ENCODE measurements around the gene CASP14.
"Not testable (repeated sequence)": the region's sequence is repeated elsewhere in the genome, so short reads cannot be mapped to it uniquely, and the experiment has no call there.

The CASP14 gene

DNA sequence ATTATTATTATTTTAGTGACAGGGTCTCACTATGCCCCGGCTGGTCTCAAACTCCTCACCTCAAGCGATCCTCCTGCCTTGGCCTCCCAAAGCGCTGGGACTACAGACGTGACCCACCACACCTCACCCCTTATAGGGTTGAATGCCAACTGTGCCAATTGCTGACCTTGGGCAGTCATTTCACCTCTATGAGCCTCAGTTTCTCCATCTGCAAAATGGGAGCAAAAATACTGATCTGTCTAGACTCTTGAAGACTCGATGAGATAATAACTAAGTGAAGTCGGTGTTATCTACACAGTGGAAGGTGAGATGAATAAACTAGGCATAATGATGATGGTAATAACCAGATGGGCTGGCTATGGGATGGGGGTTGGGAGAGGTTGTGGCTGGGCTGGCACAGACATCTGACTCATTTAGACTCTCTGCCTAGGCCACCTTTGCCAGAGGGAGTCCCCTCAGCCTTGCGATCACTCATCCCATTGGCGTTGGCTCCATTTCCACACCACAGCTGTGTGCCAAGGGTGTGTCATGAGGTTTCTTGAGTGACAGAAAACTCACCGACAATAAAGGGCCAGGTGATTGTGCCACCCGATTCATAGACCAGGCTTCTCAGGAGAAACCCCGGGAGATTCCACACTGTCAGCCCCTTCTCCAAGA, at the start of gene CASP14:
Gene CASP14, plus strand, starts transcription at position 596 of the 657 bp plus-strand sequence. CDS start 2,772 bp downstream, outside the sequence.
- FAIRE-seq: no peak

DNA sequence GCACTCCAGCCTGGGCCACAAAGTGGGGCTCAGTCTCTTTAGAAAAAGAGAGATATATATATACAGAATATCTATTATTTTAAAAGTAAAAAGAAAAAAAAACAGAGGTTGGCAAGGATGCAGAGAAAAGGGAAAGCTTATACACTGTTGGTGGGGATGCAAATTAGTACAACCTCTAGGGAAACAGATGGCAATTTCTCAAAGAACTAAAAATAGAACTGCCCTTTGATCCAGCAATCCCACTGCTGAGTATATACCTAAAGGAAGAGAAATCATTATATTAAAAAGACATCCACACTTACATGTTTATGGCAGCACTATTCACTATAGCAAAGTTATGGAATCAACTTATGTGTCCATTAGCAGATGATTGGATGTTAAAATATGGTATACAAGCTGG, 41.0 kb upstream of the CASP14 start:
- no peak for FAIRE-seq

GRCh38 chr19:15010501-15011300, 38.6 kb upstream of the CASP14 start:
- FAIRE-seq: no peak

GRCh38 chr19:15014579-15014978, 34.7 kb upstream of the CASP14 start:
- no peak for FAIRE-seq

DNA sequence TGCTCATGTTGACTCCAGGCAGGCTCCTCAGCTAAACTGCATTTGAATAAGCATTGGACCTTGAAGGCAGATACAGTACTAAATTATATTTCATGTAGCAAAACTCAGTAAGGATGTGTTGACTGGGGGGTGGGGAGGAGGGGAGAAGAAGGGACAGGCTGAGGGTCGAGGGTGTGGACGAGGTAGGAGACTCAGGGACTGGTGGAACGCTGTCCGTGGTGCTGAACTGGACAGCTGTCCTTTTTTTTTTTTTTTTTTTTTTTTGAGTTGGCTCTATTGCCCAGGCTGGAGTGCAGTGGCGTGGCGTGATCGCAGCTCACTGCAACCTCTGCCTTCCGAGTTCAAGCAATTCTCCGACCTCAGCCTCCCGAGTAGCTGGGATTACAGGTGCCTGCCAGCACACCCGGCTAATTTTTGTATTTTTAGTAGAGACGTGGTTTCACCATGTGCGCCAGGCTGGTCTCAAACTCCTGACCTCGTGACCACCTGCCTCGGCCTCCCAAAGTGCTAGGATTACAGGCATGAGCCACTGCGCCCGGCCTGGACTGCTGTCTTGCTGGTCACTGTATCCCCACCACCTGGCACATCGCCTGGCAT, 33.2 kb upstream of the CASP14 start:
- FAIRE-seq: no peak

- not testable (repeated sequence) for FAIRE-seq
Measured at GRCh38 chr19:15018836-15019235, 30.4 kb upstream of the CASP14 start.

DNA sequence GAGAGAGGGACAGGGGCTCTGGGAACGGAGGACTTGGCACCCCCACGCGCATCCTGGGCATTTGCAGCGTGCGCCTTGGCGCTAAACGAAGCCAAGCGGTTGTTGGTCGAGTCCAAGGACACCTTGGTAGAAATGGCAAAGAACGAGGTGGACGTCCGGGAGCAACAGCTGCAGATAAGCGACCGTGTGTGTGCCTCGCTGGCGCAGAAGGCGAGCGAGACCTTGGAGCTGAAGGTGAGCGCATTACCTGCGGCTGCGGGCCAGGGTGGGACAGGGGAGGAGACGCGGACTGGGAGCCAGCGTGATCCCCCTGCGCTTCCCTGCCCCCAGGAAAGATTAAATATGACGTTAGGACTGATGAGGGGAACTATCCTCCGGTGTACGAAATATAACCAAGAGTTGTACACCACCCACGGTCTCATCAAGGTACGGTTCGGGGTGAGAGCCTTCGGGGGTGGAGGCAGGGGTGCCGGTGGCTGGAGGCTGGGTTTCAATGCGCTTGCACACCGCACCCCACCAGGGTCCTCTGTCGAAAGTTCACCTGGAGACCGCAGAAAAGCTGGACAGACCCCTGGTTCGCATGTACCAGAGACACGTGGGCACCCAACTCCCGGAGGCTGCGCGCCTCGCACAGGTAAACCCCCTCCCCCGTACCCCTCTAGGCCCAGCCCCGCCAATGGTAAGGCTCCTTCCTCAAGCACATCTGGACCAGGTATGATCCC, 27.8 kb upstream of the CASP14 start:
- no peak for FAIRE-seq

DNA sequence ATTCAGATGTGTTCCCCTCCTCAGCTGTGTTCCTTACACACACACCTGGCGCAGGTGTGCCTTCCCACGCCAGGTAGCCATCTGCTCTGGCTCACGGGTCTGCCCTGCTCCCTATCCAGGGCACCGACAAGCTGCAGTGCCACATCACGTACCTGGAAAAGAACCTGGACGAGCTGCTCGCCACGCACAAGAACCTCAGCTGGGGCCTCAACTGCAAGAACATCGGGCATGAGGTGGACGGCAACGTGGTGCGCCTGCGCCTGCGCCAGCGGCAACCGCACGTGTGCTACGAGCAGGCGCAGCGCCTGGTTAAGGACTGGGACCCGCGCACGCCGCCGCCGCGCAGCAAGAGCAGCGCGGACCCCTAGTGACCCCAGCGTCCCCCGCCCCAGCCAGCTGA, 26.5 kb upstream of the CASP14 start:
- no peak for FAIRE-seq

DNA sequence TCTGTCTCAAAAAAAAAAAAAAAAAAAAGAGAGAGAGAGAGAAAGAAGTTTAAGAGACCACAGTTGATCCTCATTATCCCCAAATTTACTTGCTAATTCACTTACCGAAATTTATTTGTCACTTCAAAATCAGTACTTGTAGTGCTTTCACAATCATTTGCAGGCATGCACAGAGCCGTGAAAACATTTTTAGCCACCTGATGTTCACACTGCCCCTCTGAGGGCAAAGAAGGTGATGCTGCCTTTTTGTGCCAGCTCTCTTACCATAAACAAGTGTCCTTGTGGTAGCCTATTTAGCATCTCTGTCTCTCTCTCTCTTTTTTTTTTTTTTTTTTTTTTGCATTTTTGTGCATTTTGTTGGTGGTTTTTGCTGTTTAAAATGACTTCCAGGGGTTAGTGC, 24.1 kb upstream of the CASP14 start:
- no peak for FAIRE-seq

GRCh38 chr19:15028490-15028889, 20.8 kb upstream of the CASP14 start:
- no peak for FAIRE-seq

- FAIRE-seq: no peak
Measured at GRCh38 chr19:15031675-15032074, 17.6 kb upstream of the CASP14 start.

GRCh38 chr19:15035795-15036311, 13.4 kb upstream of the CASP14 start:
- no peak for FAIRE-seq

GRCh38 chr19:15037586-15037985, 11.7 kb upstream of the CASP14 start:
- no peak for FAIRE-seq

- no peak for FAIRE-seq
Measured at GRCh38 chr19:15038294-15038693, 11.0 kb upstream of the CASP14 start.

DNA sequence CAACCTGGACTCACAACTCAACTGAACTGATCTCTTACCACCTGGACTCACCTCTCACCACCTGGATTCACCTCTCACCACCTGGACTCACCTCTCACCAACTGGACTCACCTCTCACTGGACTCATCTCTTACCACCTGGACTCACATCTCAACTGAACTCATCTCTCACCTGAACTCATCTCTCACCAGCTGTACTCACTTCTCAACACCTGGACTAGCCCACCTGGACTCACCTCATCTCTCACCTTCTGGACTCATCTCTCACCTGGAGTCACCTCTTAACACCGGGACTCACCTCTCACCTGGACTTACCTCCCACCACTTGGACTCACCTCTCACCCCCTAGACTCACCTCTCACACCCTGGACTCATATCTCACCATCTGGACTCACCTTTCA, 7.3 kb upstream of the CASP14 start:
- FAIRE-seq: no peak

- FAIRE-seq: no peak
Measured at GRCh38 chr19:15042826-15043225, 6.5 kb upstream of the CASP14 start.

- FAIRE-seq: no peak
Measured at GRCh38 chr19:15045506-15045905, 3.8 kb upstream of the CASP14 start.

GRCh38 chr19:15047680-15048079, 1.6 kb upstream of the CASP14 start:
- FAIRE-seq: no peak

- FAIRE-seq: no peak
Measured at GRCh38 chr19:15048128-15048527, 1.2 kb upstream of the CASP14 start.

DNA sequence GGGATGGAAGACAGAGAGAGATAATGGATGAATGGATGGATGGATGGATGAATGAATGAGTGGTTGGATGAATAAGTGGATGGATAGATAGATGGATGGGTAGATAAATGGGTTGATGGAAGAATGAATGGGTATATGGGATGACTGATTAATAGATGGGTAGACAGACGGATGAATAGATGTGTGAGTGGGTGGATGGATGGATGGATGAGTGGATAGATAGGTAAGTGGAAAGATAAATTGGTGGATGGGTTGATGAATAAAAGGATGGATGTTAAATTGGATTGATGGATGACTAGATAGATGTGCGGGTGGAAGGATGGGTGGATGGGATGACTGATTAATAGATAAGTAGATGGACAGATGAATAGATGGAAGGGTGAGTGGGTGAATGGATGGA, 1.4 kb downstream of the CASP14 start:
- FAIRE-seq: no peak

- no peak for FAIRE-seq
Measured at GRCh38 chr19:15062036-15062435, 12.8 kb downstream of the CASP14 start.

DNA sequence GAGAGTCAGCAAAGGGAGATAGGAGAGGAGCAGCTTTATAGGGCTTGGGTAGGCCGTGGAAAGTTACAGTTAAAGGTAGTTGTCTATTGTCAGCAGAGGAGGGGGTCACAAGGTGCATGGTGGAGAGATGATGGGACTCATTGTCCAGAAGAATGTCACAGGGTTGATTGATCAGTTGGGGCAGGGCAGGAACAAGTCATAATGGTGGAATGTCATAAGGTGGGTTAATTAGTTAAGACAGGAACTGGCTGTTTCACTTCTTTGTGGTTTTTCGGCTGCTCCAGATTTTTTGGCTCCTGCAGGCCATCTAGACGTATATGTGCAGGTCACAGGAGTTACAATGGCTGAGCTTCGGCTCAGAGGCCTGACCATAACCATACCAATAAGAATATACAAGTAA, 21.1 kb downstream of the CASP14 start:
- not testable (repeated sequence) for FAIRE-seq
